Activated CD4-positive, alpha-beta T cell treated with anti-CD3 and anti-CD28 coated beads, Interleukin-2, amount 50 U/mL, for 1 hour (primary cell): ENCODE measurements around the gene RBM17.
A peak's percentile ranks its signal among the peaks of the same experiment; 100 is the strongest.
"Not testable (repeated sequence)": the region's sequence is repeated elsewhere in the genome, so short reads cannot be mapped to it uniquely, and the experiment has no call there.

Experiments
- DNase-seq: peaks from one replicate; pipeline ENCODE4 v3.0.0-alpha.2; 2020

RBM17 gene

DNA sequence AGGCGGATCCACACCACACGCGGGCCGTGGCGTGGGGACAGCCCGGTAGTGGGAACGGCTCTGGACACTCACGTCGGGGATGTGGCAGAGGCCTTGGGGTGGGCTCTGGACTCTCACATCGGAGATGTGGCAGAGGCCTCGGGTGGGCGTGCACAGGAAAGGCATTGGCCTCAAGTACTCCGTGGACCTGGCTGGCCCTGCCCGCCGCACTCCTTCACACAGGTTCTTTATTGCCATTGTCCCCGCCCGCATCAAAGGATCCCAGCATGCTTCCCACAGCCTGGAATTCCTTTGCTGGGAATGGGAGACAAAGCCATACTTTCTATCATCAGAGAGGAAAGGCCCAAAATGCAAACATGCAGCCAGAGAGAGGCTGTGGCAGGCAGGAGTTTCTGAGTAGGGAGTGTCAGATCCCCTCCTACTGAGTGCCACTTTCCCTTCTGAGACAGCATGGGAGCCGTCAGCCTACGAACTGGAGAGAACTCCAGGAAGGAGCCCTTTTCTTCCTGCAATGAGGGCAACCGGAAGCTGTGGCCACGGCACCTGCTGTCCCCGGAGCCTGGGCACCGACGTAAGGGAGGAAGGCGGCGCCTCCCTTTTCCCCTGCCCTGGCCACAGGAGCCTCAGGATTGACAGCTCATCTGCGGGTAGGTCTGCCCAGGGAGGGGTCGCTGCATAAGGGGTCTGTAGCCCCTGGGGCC is 51.5 kb downstream of the RBM17 start:
- no peak for DNase-seq

DNA sequence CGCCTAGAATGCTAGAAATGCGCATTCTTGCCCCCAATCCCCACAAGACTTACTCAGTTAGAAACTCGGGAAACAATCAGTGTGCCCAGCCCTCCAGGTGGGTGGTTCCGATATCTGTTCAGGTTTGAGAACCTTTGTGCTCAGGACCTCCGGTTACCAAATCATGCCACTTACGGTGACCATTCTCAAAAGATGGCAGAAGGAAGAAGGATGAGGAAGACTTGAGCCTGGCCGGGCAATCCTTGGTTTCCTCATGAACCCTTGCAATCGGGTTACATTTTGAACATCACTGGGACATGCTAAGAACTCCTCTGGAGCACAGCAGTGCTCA is 52.1 kb downstream of the RBM17 start:
- DNase-seq: no peak

DNA sequence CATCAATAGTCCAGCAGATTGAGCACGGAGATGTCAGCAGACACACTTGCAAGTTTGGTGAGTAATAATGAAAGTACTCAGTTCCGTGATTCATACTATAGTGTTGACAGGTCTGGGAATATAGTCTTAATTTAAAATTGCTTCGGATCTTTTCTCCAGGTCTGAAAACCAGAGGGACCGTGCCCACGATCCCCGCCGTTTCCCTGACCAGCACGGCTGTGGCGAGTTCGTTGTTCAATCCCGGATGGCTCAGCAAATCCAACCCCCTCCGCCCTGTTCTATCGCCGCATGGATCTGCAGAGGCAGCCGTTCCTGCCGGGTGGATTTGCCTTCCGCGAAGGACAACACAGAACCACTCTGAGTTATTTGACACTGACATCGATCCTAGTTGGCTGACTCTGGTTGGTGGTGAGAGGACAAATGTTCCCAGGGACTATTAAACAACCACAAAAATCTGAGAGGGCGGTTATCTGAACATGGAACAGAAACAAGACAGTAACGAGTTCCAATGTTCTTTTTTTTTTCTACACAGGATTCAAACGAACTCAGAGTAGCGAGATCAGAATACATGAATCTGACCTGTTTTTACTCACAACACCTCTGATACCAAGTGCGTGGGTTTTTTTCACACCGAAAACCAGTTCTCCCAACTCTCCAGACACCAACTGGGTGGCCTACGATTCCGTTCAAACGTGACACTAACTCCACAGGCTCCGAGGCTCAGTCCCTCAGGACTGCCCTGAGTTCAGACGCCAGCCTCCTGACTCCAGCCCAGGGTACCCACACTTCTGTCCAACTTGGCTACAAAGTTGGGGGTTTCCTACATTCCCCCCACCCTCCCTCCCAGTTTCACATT is 52.7 kb downstream of the RBM17 start:
- DNase-seq: no peak

DNA sequence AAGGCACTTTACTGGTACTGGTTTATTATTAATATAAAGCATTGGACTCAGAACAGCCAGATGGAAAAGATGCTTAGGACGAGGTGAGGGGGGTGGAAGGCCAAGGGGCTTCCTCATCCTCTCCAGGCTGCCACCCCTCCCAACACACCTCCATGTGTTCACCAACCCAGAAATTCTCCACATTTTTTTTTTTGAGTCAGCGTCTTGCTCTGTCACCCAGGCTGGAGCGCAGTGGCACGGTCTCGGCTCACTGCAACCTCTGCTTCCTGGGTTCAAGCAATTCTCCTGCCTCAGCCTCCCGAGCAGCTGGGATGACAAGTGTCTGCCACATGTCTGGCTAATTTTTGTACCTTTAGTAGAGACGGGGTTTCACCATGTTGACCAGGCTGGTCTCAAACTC is 53.4 kb downstream of the RBM17 start:
- not testable (repeated sequence) for DNase-seq

DNA sequence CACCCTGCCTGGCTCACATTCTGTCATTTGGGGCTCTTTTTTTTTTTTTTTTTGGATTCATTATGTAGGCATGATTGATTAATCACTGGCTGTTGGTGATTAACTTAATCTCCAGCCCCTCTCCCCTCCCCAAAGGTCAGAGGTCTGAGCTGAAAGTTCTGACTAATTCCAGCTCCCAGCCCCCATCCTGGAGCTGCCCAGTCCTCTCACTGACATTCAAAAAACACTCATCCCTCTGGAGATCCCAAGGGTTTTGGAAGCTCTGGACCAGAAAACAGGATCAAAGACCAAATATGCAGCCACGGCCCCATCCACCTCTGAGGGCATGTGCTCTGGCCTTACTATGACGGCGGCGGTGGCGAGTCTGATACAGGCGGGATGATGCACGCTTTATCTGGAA is 53.8 kb downstream of the RBM17 start:
- no peak for DNase-seq

DNA sequence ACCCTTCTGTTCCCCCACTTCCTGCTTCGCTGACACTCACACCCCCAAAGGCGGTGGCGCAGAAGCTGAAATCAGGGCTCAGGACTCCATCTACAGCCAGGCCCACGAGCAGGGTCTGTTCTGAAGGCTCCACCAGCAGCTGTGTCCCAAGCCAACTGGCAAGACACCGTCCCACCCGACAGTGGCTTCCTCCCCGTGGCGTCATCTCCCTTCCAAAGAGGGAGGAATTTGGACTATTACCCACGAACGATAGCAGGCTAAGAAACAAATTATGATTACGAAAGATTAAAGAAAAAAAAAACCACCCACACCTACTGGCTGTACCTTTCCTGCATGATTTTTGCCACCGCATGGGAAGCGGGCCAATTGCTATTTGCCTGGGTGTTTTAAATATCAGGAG is 54.3 kb downstream of the RBM17 start:
- DNase-seq: no peak

DNA sequence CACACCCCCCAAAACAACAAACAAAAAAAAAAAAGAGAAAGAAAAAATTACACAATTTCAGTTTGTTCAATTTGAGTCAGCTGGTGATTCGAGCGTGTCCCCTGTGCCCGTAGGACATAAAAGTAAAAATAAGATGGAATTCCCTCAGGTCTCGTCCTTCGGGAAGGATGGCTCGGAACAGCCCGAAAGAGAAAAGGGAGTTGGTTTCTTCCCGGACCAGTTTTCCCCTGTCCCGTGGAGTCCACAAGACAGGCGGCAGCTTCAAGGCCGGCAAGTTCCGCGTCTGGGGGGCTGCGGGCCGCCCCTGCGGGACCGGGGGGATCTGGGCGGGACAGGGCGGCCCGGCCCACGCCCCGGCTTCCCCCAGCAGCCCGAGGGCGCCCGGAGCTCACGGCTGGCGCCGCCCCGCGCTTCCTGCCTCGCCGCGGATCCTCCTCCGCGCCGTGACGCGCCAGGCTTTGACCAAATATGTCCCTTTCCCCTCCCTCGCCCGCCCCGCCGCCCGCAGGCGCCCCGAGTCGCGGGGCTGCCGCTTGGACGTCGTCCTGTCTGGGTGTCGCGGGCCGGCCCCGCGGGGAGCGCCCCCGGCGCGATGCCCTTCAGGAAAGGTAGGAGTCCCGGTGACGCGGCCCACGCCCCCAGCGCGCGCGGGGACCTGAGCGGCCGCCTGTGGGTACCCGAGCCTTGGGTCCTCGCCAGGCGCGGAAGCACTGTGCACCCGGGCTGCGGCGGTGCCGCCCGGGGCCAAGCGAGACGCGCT is 55.8 kb downstream of the RBM17 start:
- DNase-seq: peak; percentile 85

DNA sequence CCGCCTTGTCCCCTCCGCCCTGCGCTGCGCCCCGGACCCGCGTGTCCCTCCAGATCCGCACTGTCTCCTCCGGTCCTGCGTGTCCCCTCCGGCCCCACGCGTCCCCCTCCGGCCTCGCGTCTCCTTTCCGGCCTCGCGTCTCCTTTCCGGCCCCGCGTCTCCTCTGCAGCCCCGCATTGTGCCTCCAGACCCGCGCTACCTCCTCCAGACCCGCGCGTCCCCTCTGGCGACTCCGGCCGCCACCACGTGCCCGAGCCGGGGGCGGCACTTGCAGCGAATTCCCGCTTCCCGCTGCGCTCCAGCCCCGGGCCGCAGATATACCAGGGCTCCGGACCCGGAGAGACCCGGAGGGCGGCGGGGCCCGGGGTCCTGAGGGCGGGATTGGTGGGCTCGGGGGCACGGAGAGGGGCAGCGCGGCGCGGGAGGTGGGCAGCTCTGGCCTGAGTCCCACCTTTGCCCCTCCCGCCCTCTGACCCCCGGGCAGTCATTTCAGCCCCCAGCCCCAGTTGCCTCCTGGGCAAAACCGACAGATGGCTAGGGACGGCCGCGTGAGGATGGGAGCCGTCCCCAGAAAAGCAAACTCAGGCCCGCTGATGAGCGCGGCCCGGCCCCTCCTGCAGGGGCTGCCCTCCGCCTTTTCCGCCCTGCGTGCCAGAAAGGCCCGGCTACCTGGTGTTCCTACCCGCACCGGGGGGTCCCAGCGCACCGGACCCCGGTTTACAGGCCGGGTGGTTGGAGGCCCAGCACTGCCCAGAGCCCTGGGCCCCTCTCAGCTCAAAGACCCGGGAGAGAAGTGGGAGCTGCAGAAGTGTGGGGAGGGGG is 56.5 kb downstream of the RBM17 start:
- no peak for DNase-seq

DNA sequence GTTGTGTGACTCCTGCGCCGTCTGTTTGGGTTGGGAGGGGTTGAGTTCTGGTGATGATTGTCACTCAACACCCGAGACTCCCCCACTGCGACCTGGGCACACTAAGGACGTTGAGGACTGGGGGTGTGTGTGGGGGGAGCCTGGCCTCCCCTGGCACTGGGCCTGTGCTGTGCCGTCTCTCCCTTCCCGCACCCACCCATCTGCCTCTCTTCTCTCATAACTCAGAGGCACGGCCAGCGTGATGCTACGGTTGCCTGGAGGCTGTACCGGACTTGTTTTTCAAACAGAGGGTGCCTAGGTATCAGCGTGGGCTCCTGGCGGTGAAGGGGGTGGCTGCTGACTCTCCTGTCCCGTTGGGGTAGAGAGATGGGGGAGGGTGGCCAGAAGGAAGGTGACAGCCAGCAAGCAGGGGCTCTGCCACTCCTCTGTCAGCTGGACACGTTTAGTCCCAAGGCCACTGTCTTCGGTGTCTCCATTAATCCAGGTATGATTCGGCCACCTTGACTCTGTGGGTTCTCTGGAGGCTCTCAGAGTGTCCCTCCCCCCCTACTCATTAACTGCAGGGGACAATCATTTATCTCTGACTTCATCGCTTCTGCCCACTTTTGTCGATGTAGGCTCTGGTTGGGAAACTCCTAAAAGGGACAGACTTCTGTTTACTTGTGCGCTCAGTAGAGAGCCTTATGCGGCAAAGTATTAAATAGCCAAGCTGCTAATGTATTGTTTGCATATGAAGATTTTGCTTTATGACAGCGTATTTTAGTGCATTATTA is 57.4 kb downstream of the RBM17 start:
- no peak for DNase-seq

DNA sequence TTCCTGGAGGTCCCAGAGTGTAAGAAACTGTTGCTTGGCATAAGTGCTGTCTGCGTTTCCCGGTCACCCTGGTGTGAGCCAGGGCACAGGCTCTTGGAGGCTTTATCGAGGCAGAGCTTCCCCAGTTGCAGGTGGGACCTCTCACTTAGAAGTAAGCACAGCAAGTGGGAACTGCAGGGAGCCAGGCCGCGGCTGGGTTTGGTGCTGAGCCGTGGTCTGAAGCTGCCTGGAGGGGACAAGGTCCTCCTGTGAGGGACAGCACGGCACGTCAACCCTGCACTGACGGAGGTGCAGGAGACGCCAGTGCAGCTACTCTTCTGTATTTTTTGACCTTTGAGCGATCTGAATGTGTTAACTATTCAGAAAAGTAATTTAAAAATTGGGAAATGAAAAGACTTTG is 58.1 kb downstream of the RBM17 start:
- no peak for DNase-seq

DNA sequence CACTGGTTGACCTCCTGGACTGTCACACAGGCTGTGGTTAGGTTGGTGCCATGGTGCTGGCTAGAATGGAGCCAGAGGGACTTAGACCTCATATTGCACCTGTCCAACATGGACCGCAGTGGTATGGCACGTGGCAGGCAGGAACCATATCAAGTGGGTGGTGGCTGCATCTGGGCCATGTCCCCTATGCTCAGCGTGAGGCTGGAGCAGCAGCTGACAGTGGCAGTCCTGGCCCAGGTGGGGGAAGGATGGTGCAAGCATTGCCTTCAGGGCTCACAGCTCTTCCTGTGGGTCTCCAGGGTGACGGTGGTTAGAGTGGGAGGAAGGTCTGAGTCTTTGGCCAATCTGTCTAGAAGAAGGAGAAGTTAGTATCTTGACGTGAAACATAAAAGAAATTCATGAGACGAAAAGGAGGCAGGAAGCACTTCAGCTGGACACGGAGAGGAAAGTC is 59.4 kb downstream of the RBM17 start:
- no peak for DNase-seq

DNA sequence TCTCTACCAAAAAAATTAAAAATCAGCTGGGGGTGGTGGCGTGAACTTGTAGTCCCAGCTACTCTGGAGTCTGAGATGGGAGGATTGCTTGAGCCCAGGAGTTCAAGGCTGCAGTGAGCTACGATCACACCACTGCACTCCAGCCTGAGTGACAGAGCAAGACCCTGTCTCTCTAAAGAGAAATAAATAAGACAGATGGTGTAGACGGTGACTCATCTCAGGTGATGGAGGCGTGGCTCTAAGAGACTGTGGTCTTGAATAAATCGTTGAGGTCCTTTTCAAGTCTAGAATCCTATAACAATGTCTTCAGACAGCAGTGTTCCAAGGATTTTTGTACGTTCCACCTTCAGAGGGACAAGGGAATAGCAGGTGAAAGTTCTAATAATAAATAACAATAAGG is 60.1 kb downstream of the RBM17 start:
- no peak for DNase-seq

DNA sequence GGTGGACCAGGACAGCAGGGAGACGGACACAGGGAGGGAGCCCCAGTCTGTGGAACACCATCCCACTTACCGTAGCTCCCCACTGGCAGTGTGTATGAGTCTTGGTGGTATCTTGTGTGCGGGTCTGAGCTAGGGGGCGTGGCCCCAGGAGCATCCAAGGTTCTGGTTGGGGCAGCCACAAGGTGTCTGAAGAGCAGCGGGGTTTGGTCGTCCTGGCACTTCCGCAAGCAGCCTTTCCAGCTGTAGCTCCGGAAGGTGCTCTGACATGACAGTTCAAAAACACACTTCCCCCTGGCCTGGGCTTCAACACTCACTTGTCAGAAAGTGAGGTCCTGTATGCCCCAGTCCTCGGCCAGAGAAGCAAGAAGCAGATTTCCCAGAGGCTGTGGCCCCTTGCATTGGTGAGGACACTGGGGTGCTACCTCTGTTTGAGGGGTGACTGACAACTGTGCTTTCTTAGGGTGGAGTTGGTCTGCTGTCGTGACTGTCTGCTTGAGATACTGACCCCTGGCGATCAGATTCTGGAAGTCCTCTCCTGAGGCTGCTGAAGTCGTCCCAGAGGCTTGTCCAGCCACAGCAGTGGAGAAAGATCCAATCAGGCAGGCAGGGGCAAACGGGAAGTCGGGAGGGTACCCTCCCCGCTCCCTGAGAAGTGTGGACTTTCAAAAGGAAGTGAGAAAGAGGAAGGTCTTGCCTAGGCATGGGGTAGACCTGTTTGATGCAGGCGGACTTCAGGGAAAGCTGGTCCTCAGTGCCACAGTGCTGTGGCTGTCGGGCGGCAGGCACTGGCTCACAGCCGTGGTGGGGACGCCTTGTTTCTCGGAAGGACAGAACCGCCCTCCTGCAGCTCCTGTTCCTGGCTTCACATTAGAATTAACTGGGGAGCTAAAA is 62.5 kb downstream of the RBM17 start:
- DNase-seq: peak; percentile 45

DNA sequence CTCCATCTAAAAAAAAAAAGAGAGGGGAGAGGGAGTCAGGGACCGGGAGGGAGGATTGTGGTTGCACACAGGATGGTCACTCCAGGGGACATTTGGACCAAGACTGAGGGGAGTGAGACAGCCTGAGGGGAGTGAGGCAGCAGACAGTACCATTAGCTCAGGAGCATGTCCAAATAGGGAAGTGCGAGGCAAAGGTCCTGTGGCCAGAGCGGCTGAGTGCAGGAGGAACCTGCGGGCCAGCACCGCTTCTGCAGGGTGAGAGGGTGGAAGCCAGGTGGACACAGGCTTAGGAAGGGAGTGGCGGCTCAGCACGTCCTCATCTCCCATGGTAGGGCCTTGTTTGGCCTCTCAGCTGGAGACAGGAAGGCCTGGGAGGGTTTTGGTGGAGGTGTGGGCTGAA is 65.0 kb downstream of the RBM17 start:
- DNase-seq: no peak

DNA sequence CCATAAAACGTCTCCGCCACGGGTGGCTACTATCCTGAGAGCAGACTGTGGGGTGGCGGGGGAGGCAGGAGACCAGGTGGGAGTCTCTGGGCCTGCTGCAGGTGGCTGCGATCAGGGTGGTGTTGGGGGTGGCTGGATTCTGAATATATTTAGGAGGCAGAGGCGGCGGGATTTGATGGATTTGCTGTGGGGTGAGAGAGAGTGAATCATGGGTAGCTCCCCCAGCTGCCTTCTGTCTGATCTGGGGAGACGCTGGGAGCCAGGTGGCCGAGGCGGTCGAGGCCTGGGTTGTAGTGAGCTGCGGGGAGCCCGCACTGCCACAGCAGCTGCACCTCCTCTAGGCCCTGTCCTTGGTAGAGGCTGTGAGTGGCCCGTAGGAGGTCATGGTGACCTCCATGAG is 65.7 kb downstream of the RBM17 start:
- no peak for DNase-seq

DNA sequence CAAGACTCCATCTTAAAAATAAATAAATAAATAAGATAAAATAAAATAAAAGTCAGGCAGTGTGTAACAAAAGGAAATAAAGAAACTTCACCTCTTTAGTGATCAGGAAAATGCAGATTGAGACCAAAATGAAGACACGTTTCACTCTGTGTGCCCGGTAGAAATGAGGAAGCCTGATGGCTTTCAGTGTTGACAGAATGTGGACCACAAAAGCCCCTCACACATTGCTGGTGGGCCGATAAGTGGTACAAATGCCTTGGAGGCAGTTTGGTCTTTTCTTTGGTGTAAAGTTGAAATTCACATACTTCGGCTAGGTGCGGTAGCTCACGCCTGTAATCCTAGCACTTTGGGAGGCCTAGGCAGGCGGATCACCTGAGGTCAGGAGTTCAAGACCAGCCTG is 69.4 kb downstream of the RBM17 start:
- DNase-seq: no peak

DNA sequence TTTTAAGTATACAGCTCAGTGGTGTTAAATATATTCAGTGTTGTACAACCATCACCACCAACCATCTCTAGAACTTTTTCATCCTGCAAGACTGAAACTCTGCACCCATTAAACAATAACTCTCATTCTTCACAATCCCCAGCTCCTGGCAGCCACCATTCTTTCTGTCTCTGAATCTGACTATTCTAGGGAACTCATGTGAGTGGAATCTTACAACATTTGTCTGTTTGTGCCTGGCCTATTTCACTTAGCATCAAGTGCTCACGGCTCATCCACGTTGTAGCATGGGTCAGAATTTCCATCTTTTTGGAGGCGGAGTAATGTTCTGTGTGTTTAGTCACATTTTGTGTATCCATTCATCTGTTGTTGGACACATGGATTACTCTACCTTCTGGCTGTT is 73.1 kb downstream of the RBM17 start:
- DNase-seq: no peak

DNA sequence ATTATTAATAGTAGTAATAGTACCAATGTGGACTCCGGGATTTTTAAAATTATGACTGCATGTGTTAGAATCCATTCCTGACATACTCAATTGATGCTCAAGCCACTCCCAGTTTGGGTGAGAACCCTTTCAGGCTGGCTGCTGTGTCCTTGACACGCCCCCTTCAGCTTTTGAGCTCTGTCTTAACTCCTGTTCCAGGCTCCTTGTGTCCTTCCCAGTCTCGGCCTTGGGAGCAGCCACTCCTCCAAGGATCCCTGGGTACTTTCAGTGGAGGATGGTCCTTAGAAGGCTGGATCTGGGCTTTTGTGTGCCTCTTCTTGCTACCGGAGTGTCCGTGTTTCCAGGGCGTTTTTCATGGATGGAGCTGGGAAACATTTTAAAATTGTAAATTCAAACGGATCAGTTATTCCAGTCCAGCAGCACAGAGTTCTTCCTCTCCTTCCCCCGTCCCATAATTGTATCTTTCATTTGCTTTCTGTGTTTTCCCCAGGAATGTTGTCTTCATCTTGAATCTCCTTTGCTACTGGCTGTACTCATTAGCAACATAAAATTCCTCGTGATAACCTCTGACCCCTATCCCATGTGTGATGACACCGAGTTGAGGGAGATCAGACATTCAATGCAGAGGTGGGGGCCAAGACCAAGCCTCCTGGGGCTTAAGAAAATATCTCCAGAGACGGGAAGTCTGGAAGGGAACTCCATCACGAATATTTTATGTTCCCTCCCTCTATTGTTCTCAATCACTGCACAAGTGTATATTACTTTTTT is 73.9 kb downstream of the RBM17 start:
- DNase-seq: no peak

DNA sequence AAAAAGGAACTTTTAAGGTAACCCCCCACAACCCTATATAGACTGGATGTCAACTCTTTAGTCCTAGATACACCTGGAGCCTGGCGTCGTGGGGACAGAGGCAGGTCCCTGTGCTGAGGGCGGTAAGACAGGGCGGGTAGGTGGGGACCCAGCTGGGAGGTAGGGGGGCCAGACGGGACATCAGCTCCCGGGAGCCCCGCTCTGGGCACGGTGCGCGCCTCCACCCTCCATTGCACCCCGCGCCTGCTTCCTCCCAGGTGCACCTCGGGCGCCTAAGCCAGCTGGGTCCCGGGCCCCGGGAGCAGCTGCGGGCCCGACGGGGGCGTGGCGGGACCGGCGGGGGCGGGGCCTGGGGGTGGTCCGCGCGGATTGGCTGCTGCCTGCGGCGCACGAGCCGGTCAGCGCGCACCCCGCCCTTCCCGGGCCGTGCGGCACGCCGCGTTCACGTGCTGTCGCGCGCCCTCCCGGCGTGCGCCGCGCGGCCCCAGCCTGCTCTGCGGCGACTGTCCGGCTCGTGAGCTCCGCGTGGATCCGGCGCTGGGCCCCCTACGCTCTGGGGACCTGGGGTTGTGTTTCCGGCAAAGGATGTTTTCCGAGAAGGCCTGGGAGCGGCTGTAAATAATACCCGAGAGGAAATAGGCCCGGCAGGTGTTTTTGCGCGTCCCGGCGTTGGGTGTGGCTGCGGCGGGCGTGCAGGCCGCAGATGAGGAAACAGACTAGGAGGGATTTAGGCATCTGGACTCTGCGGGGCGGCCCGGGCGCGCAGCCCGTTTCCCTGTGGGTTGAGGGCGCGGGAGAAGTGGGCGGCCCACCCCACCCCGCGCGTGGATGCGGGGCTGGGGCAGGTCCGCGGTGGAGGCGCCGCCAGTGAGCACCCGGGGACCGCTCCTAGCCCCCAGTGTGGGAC is 74.8 kb downstream of the RBM17 start:
- peak; percentile 92 for DNase-seq
